HepG2 (cell line): ENCODE measurements around the gene FBXO10. TPM values are rescaled to one million over a fixed set of nuclear protein-coding genes. Genes with fewer than 3 reads are reported as not detected.
A peak's percentile ranks its signal among the peaks of the same experiment; 100 is the strongest.

Source experiments
- AHR ChIP-seq: IDR thresholded peaks from 2 replicates; pipeline ENCODE4 v1.6.1; 2018; ENCODE audit warnings: missing genetic modification reagents, missing compliant biosample characterization
- EED ChIP-seq: sonication (generic); formaldehyde crosslinking; IDR thresholded peaks from 2 replicates; pipeline ENCODE4 v1.5.0; 2020; ENCODE audit warnings: mild to moderate bottlenecking, missing genetic modification reagents
- MYC ChIP-seq: sonication (generic); formaldehyde crosslinking; IDR thresholded peaks from 2 replicates; pipeline ENCODE4 v1.9.0; 2021; ENCODE audit warnings: missing genetic modification reagents, borderline replicate concordance
- RCOR2 ChIP-seq: IDR thresholded peaks from 2 replicates; pipeline ENCODE4 v1.6.1; 2016; ENCODE audit warnings: missing biosample characterization, missing genetic modification reagents
- SALL1 ChIP-seq: sonication (generic); formaldehyde crosslinking; IDR thresholded peaks from 2 replicates; pipeline ENCODE4 v1.8.0; 2022; ENCODE audit warnings: mild to moderate bottlenecking, missing genetic modification reagents
- SALL2 ChIP-seq: sonication (generic); formaldehyde crosslinking; IDR thresholded peaks from 2 replicates; pipeline ENCODE4 v1.8.1; 2023; ENCODE audit warnings: mild to moderate bottlenecking, missing genetic modification reagents, inconsistent platforms
- SAP130 ChIP-seq: IDR thresholded peaks from 2 replicates; pipeline ENCODE4 v1.6.1; 2016; ENCODE audit warnings: low read depth
- ZNF331 ChIP-seq: sonication (generic); formaldehyde crosslinking; IDR thresholded peaks from 2 replicates; pipeline ENCODE4 v1.4.0; 2020; ENCODE audit warnings: missing genetic modification reagents
- ZNF496 ChIP-seq: sonication (generic); formaldehyde crosslinking; IDR thresholded peaks from 2 replicates; pipeline ENCODE4 v1.8.1; 2023; ENCODE audit warnings: mild to moderate bottlenecking, moderate library complexity, missing genetic modification reagents; ENCODE audit not compliant: insufficient replicate concordance
- ZSCAN21 ChIP-seq: sonication (generic); formaldehyde crosslinking; IDR thresholded peaks from 2 replicates; pipeline ENCODE4 v1.8.0; 2022; ENCODE audit warnings: mild to moderate bottlenecking, missing genetic modification reagents, moderate library complexity, borderline replicate concordance
- polyA plus RNA-seq, 8 experiments: library from polyadenylated mRNA; depleted of rRNA in 3 of 8; stranded (reverse) in 7 of 8; unstranded in 1 of 8; fragments of >200 nt; fragmentation: Illumina TruSeq in 4 of 8; extraction: Trizol in 4 of 8; gene quantifications; 2 replicates each; pipeline versions ENCODE4 v1.2.1 to v1.2.3, GENCODE V29; 2011 to 2016; ENCODE audit warnings: low read depth in 4 of 8, missing spikeins in 1 of 8, mixed read lengths in 1 of 8; ENCODE audit not compliant: insufficient read depth in 1 of 8
- total RNA-seq, 5 experiments: library from RNA; depleted of rRNA; stranded (reverse); fragments of >200 nt; fragmentation: Illumina TruSeq; extraction: Trizol; gene quantifications; 2 replicates each; pipeline ENCODE4 v1.2.3, GENCODE V29; 2016; ENCODE audit warnings: low read depth in 1 of 5
- TF ChIP-seq, protein P1 (sequence below): sonication (generic); formaldehyde crosslinking; IDR thresholded peaks from 2 replicates; pipeline ENCODE4 v1.5.0; 2020; ENCODE audit warnings: missing genetic modification reagents
- TF ChIP-seq, protein P2 (sequence below): sonication (generic); formaldehyde crosslinking; IDR thresholded peaks from 2 replicates; pipeline ENCODE4 v1.5.0; 2020; ENCODE audit warnings: missing genetic modification reagents, mild to moderate bottlenecking, borderline replicate concordance
- TF ChIP-seq, protein P3 (sequence below): sonication (generic); formaldehyde crosslinking; IDR thresholded peaks from 2 replicates; pipeline ENCODE4 v1.8.0; 2022; ENCODE audit warnings: mild to moderate bottlenecking, missing genetic modification reagents, borderline replicate concordance
- TF ChIP-seq, protein P4 (sequence below): sonication (generic); formaldehyde crosslinking; IDR thresholded peaks from 2 replicates; pipeline ENCODE4 v1.4.0; 2020; ENCODE audit warnings: missing genetic modification reagents
- TF ChIP-seq, protein P5 (sequence below): sonication (generic); formaldehyde crosslinking; IDR thresholded peaks from 2 replicates; pipeline ENCODE4 v1.4.0; 2020; ENCODE audit warnings: mild to moderate bottlenecking, missing genetic modification reagents
- TF ChIP-seq, protein P6 (sequence below): sonication (generic); formaldehyde crosslinking; IDR thresholded peaks from 2 replicates; pipeline ENCODE4 v1.5.0; 2020; ENCODE audit warnings: missing genetic modification reagents, mild to moderate bottlenecking, borderline replicate concordance

Gene FBXO10
- total and polyA plus RNA-seq, 2 of the 13 experiments (the other 11 are each of a cell fraction or from before 2014, with no cell fraction given) = 3.1 to 5.1 TPM

DNA sequence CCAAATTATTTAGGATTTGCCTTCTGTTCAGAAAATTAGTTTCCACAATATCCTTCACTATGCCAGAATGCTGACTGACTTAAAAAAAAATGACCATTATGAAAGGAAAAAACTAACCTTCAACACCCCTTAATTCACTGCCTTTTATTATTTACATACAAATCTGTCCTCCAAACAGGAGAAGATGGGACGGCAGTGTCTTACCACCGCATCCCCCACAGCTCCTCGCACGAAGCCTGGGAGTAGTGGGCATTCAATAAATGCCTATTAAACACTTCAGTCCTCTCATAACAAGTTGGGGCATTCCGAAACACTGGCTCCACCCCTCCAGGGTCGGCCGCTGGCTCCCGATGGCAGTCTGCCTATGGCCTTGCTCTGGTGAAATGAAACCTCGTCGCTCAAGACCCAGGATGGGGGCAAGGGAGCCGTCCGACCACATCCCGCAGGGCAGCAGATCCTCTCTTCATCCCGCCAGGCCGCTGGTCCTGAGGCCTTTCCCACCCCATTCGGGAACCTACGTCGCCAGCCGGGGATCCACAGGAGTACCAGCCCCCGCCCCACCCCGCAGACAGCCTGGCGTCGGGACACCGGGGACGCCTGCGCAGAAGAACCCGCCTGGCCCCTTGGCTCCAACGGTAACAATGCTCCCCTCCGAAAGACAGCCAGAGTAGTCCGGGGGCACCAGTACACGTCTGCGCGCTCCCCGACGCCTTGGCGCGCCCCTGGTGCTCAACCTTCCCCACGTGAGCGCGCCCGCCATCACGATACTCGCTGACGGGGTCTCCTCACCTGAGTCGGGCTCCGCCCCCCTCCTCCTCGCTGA, 111.5 kb downstream of the FBXO10 start (continued):
- peak; percentile 57; the same call in 1 of the 2 replicates for TF ChIP-seq SALL1 (CRISPR knock-in tag)
- TF ChIP-seq, protein P1, sequence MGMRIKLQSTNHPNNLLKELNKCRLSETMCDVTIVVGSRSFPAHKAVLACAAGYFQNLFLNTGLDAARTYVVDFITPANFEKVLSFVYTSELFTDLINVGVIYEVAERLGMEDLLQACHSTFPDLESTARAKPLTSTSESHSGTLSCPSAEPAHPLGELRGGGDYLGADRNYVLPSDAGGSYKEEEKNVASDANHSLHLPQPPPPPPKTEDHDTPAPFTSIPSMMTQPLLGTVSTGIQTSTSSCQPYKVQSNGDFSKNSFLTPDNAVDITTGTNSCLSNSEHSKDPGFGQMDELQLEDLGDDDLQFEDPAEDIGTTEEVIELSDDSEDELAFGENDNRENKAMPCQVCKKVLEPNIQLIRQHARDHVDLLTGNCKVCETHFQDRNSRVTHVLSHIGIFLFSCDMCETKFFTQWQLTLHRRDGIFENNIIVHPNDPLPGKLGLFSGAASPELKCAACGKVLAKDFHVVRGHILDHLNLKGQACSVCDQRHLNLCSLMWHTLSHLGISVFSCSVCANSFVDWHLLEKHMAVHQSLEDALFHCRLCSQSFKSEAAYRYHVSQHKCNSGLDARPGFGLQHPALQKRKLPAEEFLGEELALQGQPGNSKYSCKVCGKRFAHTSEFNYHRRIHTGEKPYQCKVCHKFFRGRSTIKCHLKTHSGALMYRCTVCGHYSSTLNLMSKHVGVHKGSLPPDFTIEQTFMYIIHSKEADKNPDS (CRISPR knock-in tag) = 0 out of 2 replicates have a peak, but pooled peaks have one; percentile 50
- no peak for TF ChIP-seq ZNF496
- TF ChIP-seq AHR (CRISPR knock-in tag) = 0 out of 2 replicates have a peak, but pooled peaks have one; percentile 49
- TF ChIP-seq, protein P2, sequence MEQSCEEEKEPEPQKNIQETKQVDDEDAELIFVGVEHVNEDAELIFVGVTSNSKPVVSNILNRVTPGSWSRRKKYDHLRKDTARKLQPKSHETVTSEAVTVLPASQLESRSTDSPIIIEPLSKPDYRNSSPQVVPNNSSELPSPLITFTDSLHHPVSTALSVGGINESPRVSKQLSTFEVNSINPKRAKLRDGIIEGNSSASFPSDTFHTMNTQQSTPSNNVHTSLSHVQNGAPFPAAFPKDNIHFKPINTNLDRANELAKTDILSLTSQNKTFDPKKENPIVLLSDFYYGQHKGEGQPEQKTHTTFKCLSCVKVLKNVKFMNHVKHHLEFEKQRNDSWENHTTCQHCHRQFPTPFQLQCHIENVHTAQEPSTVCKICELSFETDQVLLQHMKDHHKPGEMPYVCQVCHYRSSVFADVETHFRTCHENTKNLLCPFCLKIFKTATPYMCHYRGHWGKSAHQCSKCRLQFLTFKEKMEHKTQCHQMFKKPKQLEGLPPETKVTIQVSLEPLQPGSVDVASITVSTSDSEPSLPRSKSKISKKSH (CRISPR knock-in tag) = 0 out of 2 replicates have a peak, but pooled peaks have one; percentile 48
- TF ChIP-seq, protein P3, sequence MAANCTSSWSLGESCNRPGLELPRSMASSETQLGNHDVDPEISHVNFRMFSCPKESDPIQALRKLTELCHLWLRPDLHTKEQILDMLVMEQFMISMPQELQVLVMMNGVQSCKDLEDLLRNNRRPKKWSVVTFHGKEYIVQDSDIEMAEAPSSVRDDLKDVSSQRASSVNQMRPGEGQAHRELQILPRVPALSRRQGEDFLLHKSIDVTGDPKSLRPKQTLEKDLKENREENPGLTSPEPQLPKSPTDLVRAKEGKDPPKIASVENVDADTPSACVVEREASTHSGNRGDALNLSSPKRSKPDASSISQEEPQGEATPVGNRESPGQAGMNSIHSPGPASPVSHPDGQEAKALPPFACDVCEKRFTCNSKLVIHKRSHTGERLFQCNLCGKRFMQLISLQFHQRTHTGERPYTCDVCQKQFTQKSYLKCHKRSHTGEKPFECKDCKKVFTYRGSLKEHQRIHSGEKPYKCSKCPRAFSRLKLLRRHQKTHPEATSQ = no peak
- peak; percentile 58; the same call in 1 of the 2 replicates for TF ChIP-seq EED (CRISPR knock-in tag)
- peak; percentile 80; the same call in 1 of the 2 replicates for TF ChIP-seq MYC (CRISPR knock-in tag)
- peak; percentile 39; the same call in 1 of the 2 replicates for TF ChIP-seq ZSCAN21 (CRISPR knock-in tag)
- 0 out of 2 replicates have a peak, but pooled peaks have one; percentile 19 for TF ChIP-seq ZNF331
- TF ChIP-seq, protein P4, sequence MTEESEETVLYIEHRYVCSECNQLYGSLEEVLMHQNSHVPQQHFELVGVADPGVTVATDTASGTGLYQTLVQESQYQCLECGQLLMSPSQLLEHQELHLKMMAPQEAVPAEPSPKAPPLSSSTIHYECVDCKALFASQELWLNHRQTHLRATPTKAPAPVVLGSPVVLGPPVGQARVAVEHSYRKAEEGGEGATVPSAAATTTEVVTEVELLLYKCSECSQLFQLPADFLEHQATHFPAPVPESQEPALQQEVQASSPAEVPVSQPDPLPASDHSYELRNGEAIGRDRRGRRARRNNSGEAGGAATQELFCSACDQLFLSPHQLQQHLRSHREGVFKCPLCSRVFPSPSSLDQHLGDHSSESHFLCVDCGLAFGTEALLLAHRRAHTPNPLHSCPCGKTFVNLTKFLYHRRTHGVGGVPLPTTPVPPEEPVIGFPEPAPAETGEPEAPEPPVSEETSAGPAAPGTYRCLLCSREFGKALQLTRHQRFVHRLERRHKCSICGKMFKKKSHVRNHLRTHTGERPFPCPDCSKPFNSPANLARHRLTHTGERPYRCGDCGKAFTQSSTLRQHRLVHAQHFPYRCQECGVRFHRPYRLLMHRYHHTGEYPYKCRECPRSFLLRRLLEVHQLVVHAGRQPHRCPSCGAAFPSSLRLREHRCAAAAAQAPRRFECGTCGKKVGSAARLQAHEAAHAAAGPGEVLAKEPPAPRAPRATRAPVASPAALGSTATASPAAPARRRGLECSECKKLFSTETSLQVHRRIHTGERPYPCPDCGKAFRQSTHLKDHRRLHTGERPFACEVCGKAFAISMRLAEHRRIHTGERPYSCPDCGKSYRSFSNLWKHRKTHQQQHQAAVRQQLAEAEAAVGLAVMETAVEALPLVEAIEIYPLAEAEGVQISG = peak; percentile 64; the same call in 1 of the 2 replicates
- TF ChIP-seq, protein P5, sequence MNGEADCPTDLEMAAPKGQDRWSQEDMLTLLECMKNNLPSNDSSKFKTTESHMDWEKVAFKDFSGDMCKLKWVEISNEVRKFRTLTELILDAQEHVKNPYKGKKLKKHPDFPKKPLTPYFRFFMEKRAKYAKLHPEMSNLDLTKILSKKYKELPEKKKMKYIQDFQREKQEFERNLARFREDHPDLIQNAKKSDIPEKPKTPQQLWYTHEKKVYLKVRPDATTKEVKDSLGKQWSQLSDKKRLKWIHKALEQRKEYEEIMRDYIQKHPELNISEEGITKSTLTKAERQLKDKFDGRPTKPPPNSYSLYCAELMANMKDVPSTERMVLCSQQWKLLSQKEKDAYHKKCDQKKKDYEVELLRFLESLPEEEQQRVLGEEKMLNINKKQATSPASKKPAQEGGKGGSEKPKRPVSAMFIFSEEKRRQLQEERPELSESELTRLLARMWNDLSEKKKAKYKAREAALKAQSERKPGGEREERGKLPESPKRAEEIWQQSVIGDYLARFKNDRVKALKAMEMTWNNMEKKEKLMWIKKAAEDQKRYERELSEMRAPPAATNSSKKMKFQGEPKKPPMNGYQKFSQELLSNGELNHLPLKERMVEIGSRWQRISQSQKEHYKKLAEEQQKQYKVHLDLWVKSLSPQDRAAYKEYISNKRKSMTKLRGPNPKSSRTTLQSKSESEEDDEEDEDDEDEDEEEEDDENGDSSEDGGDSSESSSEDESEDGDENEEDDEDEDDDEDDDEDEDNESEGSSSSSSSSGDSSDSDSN (CRISPR knock-in tag) = 0 out of 2 replicates have a peak, but pooled peaks have one; percentile 49
- no peak for TF ChIP-seq RCOR2 (CRISPR knock-in tag)
- peak; percentile 51 for TF ChIP-seq SAP130
- TF ChIP-seq, protein P6, sequence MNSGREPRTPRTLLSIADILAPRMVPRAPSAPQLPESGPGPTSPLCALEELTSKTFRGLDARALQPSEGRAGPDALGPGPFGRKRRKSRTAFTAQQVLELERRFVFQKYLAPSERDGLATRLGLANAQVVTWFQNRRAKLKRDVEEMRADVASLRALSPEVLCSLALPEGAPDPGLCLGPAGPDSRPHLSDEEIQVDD (CRISPR knock-in tag) = peak; percentile 64; the same call in 1 of the 2 replicates
- TF ChIP-seq SALL2 (CRISPR knock-in tag) = 0 out of 2 replicates have a peak, but pooled peaks have one; percentile 69
